Measurements from ENCODE around the gene BORCS6. TPM values are rescaled to one million over a fixed set of nuclear protein-coding genes. Genes with fewer than 3 reads are reported as not detected.

The BORCS6 gene
- total RNA-seq, 4 donors from 2014 or later: 8.8 to 16.5 (median 13.4) TPM

DNA sequence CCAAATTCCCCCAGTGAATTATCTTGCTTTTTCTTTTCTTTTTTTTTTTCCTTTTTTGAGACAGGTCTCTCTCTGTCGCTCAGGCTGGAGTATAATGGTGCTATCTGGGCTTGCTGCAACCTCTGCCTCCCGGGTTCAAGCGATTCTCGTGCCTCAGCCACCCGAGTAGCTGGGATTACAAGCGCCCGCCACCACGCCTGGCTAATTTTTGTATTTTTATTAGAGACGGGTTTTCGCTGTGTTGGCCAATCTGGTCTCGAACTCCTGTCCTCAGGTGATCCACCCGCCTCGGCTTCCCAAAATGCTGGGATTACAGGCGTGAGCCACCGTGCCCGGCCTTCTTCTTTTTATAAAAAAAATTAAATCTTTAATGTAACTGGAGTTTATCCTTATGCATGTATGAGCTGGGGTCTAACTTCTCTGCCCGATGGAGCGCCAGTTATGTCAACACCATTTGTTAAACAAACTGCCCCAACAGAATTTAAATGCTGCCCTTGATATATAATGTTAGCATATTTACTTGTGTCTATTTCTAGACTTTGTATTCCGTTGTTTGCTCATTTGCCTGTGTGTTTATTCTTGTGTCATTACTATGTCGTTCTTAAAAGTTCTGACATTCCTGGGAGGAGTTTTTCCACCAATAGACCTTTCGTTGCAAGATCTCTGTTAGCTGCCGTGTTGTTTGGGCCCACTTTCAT lies 20.9 kb upstream of the BORCS6 start:
- WGBS, 2 donors: 15 to 20% methylated on average over 16 to 22 of the region's 22 CpGs
- H3K9me3 ChIP-seq: no peaks in the 10 kb centered on the region
- no peak for TF ChIP-seq POLR2A (IDR thresholded peaks at IDR 0.05)
- TF ChIP-seq, protein P1, sequence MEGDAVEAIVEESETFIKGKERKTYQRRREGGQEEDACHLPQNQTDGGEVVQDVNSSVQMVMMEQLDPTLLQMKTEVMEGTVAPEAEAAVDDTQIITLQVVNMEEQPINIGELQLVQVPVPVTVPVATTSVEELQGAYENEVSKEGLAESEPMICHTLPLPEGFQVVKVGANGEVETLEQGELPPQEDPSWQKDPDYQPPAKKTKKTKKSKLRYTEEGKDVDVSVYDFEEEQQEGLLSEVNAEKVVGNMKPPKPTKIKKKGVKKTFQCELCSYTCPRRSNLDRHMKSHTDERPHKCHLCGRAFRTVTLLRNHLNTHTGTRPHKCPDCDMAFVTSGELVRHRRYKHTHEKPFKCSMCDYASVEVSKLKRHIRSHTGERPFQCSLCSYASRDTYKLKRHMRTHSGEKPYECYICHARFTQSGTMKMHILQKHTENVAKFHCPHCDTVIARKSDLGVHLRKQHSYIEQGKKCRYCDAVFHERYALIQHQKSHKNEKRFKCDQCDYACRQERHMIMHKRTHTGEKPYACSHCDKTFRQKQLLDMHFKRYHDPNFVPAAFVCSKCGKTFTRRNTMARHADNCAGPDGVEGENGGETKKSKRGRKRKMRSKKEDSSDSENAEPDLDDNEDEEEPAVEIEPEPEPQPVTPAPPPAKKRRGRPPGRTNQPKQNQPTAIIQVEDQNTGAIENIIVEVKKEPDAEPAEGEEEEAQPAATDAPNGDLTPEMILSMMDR (IDR thresholded peaks at IDR 0.05): no peak
- no peak for DNase-seq
- H3K4me3 ChIP-seq: peak overlapping the region; percentile 46 to 67 (median 58)
- intact Hi-C loops (cut with DNase I): no loop called here
- no peaks in the 10 kb centered on the region for H3K27me3 ChIP-seq
- peaks cover 6 to 62% (median 7%) of the 10 kb centered on the region in 3 donors for H3K4me1 ChIP-seq
- H3K27ac ChIP-seq: peak overlapping the region; percentile 72 to 94 (median 84)
- H3K36me3 ChIP-seq: no peaks in the 10 kb centered on the region

DNA sequence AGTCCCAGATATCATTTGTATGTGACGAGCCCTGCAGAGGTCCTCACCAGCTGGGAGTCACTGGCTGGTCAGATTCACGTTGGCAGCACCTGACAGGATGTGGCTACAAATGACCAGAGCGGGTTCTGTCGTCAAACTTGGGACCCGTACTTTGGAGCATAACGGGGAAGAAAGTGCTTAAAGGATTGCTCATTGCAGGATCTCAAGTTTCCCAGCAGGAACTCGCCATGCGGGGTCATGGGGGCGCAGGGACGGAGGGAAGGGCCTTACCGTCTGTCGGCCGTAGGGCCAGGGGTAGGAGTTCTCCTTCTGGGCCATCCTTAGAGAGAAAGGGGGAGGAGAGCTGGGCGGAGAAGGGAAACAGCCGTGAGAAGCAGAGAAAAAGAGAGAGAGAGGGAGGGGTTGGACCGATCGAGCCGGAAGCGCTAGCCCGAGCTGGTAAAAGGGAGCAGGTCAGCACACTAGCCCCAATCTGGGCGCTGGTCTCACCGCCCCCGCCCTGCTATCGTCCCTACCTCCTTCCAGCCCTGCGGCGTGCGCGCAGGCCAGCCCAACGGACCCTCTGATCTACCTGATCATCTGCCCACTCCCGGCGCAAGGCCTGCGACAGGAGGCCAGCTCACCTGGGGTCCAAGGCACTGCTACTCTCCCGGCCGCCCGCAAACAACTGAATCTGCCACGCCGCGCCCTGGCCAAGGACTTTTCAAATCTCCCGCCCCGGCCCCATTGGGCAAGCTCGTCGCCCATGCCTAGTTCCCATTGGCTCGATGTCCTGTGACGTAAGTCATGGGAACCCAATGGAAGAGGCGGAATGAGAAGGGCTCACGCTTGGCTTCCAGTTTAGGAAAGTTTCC lies 20.2 kb upstream of the BORCS6 start, which contains the start of gene AURKB:
TSS of gene AURKB (minus strand) at position 669 of the 854 bp plus-strand sequence. CDS start at position 318, 351 bp downstream.
- TF ChIP-seq POLR2A (IDR thresholded peaks at IDR 0.05): peak in 2 of 4 donors; percentile 15 to 56
- TF ChIP-seq, protein P1 (IDR thresholded peaks at IDR 0.05): peak in 1 of 6 experiments; percentile 3
- Histone ChIP-seq H3K4me3 (peak within 1 kb of the TSS; percentile 46 to 67 (median 58)), H3K27me3 (no peaks in the 10 kb centered on the region), H3K4me1 (peaks cover 6 to 62% (median 7%) of the 10 kb centered on the region in 3 donors), H3K36me3 (no peaks in the 10 kb centered on the region), H3K27ac (peak within 1 kb of the TSS; percentile 72 to 94 (median 84)), H3K9me3 (no peaks in the 10 kb centered on the region)
- WGBS, 2 donors: 1% methylated on average over 37 to 40 of the region's 46 CpGs
- intact Hi-C loops (cut with DNase I): no loop called here
- DNase-seq: peak; percentile 70

DNA sequence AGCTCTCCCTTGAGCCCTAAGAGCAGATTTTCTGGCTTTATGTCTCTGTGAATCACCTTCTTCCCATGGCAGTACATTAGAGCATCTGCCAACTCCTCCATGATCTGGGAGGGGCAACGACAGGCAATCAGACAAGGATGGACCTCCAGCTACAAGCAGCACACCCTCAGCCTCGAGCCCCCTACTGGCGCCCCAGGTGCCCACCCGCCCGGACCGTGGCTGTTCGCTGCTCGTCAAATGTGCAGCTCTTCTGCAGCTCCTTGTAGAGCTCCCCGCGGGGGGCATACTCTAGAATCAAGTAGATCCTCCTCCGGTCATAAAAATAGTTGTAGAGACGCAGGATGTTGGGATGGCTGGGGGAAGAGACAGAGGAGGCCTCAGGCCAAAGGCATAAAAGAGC lies 16.6 kb upstream of the BORCS6 start:
- TF ChIP-seq, protein P1 (IDR thresholded peaks at IDR 0.05): no peak
- no peak for TF ChIP-seq POLR2A (IDR thresholded peaks at IDR 0.05)
- H3K4me1 ChIP-seq: peaks cover 6 to 43% (median 7%) of the 10 kb centered on the region in 3 donors
- 89 to 95% methylated on average over 3 to 6 of the region's 12 CpGs for WGBS, 2 donors
- H3K9me3 ChIP-seq: no peaks in the 10 kb centered on the region
- H3K27me3 ChIP-seq: no peaks in the 10 kb centered on the region
- no peak overlapping the region for H3K4me3 ChIP-seq
- intact Hi-C loops (cut with DNase I): no loop called here
- peak overlapping the region in 1 of 4 donors; percentile 10 for H3K27ac ChIP-seq
- no peaks in the 10 kb centered on the region for H3K36me3 ChIP-seq
- no peak for DNase-seq

DNA sequence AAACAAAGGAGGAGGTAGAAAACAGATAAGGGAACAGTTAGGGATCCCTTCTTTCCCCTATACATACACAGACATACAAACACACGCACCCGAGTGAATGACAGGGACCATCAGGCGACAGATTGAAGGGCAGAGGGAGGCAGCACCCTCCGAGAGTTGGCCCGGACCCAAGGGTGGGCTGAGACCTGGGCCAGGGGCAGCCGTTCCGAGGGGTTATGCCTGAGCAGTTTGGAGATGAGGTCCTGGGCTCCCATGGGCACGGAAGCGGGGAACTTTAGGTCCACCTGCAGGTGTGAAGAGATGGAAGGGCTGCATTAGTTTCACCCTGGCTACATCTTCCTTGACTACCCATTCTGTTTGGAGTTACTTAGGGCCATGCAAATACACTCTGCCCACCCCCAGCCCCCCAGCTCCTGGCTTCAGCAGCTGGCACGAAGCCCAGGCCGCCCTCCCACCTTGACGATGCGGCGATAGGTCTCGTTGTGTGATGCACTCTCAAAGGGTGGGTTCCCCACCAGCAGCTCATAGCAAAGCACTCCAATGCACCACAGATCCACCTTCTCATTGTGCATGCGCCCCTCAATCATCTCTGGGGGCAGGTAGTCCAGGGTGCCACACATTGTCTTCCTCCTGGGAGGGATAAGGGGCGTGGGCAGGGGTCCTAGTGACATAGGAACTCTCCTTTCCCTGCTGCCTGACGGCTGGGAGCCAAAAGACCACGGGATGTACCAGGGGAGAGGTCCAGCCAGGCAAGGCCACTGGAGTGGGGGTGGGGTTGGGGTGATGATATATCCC lies 15.0 kb upstream of the BORCS6 start:
- Histone ChIP-seq H3K9me3 (no peaks in the 10 kb centered on the region), H3K4me1 (peaks cover 3 to 38% (median 3%) of the 10 kb centered on the region in 3 donors), H3K36me3 (no peaks in the 10 kb centered on the region), H3K27me3 (no peaks in the 10 kb centered on the region), H3K4me3 (no peak overlapping the region), H3K27ac (no peak overlapping the region)
- TF ChIP-seq POLR2A (IDR thresholded peaks at IDR 0.05): no peak
- TF ChIP-seq, protein P1 (IDR thresholded peaks at IDR 0.05): no peak
- intact Hi-C loops (cut with DNase I): no loop called here
- 82 to 90% methylated on average over 11 to 14 of the region's 19 CpGs for WGBS, 2 donors
- no peak for DNase-seq

All from esophagus squamous epithelium (tissue), 5 donors.